Measurements from ENCODE around the gene CCER1. TPM values are rescaled to one million over a fixed set of nuclear protein-coding genes. Genes with fewer than 3 reads are reported as not detected.

Gene CCER1
- total RNA-seq, 1 experiment from 2014 or later, result not detected

DNA sequence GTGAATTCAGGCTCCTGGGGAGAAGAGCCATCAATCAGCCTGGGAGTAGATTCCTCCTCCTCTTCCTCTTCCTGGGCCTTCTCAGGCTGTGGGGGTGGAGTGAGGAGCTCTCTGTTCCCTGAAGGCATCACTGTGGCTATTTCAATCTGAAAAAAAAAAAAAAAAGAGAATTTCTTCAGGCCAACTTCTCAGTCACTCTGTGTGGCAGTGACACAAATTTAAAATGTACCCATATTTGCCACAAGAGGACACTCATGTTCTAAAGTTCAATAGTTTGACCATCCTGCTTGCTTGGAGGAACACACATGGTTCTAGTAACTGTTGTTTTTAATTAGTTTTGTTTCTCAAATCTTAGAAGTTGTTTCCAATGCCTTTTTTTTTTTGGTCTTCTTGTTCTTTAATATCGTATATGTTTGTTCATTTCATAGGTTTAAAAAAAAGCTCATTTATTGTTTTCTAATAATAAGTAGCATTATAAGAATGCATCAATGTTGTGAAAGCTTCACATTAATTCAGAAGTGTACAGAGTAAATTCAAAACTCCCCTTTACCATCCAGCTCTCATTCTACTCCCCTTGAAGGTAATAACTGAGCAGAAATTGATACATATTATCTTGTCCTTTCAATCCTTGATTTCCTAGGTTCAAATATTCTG, 23.3 kb upstream of the CCER1 start:
- H3K9ac ChIP-seq (ENCODE audit: extremely low read depth, insufficient read length, low read length), result no peak overlapping the region
- no peak overlapping the region for H3K4ac ChIP-seq (ENCODE audit: low read depth, low read length)
- no peak overlapping the region for H2BK120ac ChIP-seq (ENCODE audit: low read depth, low read length, poor library complexity, severe bottlenecking)
- H3K36me3 Mint-ChIP-seq (ENCODE audit: insufficient read depth in 1 of 3, low read depth in 3 of 3), result no peaks in the 10 kb centered on the region
- no peaks in the 10 kb centered on the region for H3K79me1 ChIP-seq (ENCODE audit: insufficient read depth, low read depth, low read length, poor library complexity, severe bottlenecking)
- H3K79me2 ChIP-seq (ENCODE audit: insufficient read depth, low read length), result no peaks in the 10 kb centered on the region
- H3K27me3 ChIP-seq (ENCODE audit: insufficient read depth, low read length), result peaks cover 17% of the 10 kb centered on the region; the same call in 1 of the 2 replicates
- no peak overlapping the region for H4K91ac ChIP-seq (ENCODE audit: insufficient read length, low read depth, low read length)
- H3K56ac ChIP-seq (ENCODE audit: insufficient read length, low read depth, low read length), result no peak overlapping the region
- no peak overlapping the region for H4K5ac ChIP-seq (ENCODE audit: insufficient read length, low read depth, low read length)
- TF ChIP-seq, protein P1, sequence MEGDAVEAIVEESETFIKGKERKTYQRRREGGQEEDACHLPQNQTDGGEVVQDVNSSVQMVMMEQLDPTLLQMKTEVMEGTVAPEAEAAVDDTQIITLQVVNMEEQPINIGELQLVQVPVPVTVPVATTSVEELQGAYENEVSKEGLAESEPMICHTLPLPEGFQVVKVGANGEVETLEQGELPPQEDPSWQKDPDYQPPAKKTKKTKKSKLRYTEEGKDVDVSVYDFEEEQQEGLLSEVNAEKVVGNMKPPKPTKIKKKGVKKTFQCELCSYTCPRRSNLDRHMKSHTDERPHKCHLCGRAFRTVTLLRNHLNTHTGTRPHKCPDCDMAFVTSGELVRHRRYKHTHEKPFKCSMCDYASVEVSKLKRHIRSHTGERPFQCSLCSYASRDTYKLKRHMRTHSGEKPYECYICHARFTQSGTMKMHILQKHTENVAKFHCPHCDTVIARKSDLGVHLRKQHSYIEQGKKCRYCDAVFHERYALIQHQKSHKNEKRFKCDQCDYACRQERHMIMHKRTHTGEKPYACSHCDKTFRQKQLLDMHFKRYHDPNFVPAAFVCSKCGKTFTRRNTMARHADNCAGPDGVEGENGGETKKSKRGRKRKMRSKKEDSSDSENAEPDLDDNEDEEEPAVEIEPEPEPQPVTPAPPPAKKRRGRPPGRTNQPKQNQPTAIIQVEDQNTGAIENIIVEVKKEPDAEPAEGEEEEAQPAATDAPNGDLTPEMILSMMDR (conservative IDR thresholded peaks at IDR 0.05), result peak; percentile 80
- H3K14ac ChIP-seq (ENCODE audit: insufficient read depth, low read length), result no peak overlapping the region
- no peak overlapping the region for H3K23ac ChIP-seq (ENCODE audit: insufficient read length, low read depth, low read length)
- H4K8ac ChIP-seq (replicated peaks; ENCODE audit: insufficient read length, low read depth, low read length), result no peak overlapping the region
- H3K9me3 Mint-ChIP-seq, result peaks cover 2% of the 10 kb centered on the region in 2 experiments; a peak in 2 of 5 replicates
- H2AK5ac ChIP-seq (ENCODE audit: insufficient read length, low read length), result no peak overlapping the region
- peaks cover 39% of the 10 kb centered on the region for H3K27me3 Mint-ChIP-seq (ENCODE audit: low read depth)
- H3K27ac Mint-ChIP-seq, result no peak overlapping the region
- no peak overlapping the region for H3K27ac ChIP-seq (ENCODE audit: insufficient read length, low read depth, low read length)
- no peak overlapping the region for H3K4me2 ChIP-seq (ENCODE audit: insufficient read depth, insufficient read length, low read length)
- H3K4me1 Mint-ChIP-seq, result peaks cover 10 to 19% of the 10 kb centered on the region in 2 experiments
- H4K20me1 ChIP-seq (ENCODE audit: control insufficient read depth, insufficient read depth, insufficient read length), result no peaks in the 10 kb centered on the region
- no peak overlapping the region for H2BK5ac ChIP-seq (ENCODE audit: insufficient read length, low read length)
- H3K9me3 ChIP-seq (ENCODE audit: control insufficient read depth, low read depth, low read length), result no peaks in the 10 kb centered on the region
- no peak overlapping the region for H2AFZ ChIP-seq (ENCODE audit: low read length)
- no CpG with 5 or more reads among the region's 1 CpG for WGBS (ENCODE audit: extremely low coverage, insufficient read length, low lambda C conversion rate)
- DNase-seq, result no peak
- no peak overlapping the region for H2BK20ac ChIP-seq (ENCODE audit: low read depth, low read length, poor library complexity, severe bottlenecking)
- H3T11ph ChIP-seq (ENCODE audit: low read length), result no peak overlapping the region
- H3K18ac ChIP-seq (ENCODE audit: insufficient read length, low read depth, low read length), result no peak overlapping the region
- H3K4me1 ChIP-seq (ENCODE audit: insufficient read depth, low read length), result no peaks in the 10 kb centered on the region
- H3K4me3 Mint-ChIP-seq, result no peak overlapping the region
- H3K23me2 ChIP-seq (ENCODE audit: insufficient read length, low read depth, low read length, poor library complexity, severe bottlenecking), result no peaks in the 10 kb centered on the region
- H2BK15ac ChIP-seq (ENCODE audit: low read depth, low read length), result no peak overlapping the region
- no peak overlapping the region for H2BK12ac ChIP-seq (ENCODE audit: insufficient read length, low read depth, low read length)

Data from H9 (cell line).